OCI-LY3 (cell line): ENCODE results near the gene DROSHA.

Source experiments
- CTCF ChIP-seq: fragments of 200-600, 300-600 bp; sonication (generic); IDR thresholded peaks from 2 replicates; pipeline ENCODE4 v1.5.1; 2014; ENCODE audit warnings: antibody characterized with exemption, low read length, low read depth
- EZH2phosphoT487 ChIP-seq: fragments of 200-600 bp; shearing (Covaris generic); IDR thresholded peaks from 2 replicates; pipeline ENCODE4 v1.6.1; 2018; ENCODE audit warnings: antibody characterized with exemption, mixed run types, low read depth

GRCh38 chr5:31477516-31477915 lies 54.4 kb downstream of the DROSHA start:
- no peak for TF ChIP-seq CTCF
- TF ChIP-seq EZH2phosphoT487: no peak
